PC-3 (cell line): Measurements from ENCODE around the gene SERPINA5. TPM values are rescaled to one million over a fixed set of nuclear protein-coding genes. Genes with fewer than 3 reads are reported as not detected.

ENCODE experiments used
- ATAC-seq: fragments of 200-7000 bp; cut with Tn5 transposase; 2 replicates; pipeline ENCODE4 v1.9.1; 2020; ENCODE audit warnings: mild to moderate bottlenecking, moderate library complexity
- BruUV-seq: library from RNA; stranded (reverse); fragments of 400-500 nt; replicated peaks from 2 replicates; lab custom pipeline; 2021; lab: Mats Ljungman, UMichigan
- CTCF ChIA-PET: fragments of 300-600 bp; sonication (Branson Sonifier 250); formaldehyde crosslinking; loops from one replicate; lab custom pipeline; 2022; ENCODE audit warnings: antibody characterized with exemption; lab: Charles Lee
- POLR2A ChIA-PET: fragments of 300-600 bp; sonication (Branson Sonifier 250); formaldehyde crosslinking; loops from one replicate; lab custom pipeline; 2022; ENCODE audit warnings: antibody characterized with exemption; ENCODE audit not compliant: unreplicated experiment; lab: Charles Lee
- DNase-seq: peaks from one replicate; pipeline ENCODE4 v3.0.0-alpha.2; 2015
- H2AFZ ChIP-seq: fragments of 300-600 bp; sonication (generic); 2 replicates; pipeline ENCODE4 v1.6.0; 2016; ENCODE audit warnings: antibody characterized with exemption, low read length
- H3F3A ChIP-seq: fragments of 300-600 bp; sonication (generic); one replicate; pipeline ENCODE4 v1.6.0; 2017; ENCODE audit warnings: antibody characterized with exemption, low read length, control low read depth, mild to moderate bottlenecking; ENCODE audit not compliant: unreplicated experiment
- H3K27ac ChIP-seq: fragments of 300-600 bp; sonication (generic); 2 replicates; pipeline ENCODE4 v1.5.1; 2016; ENCODE audit warnings: mild to moderate bottlenecking, low read length
- H3K27me3 ChIP-seq: fragments of 300-600 bp; sonication (generic); 2 replicates; pipeline ENCODE4 v1.6.1; 2016; ENCODE audit warnings: low read length, mixed read lengths
- H3K36me3 ChIP-seq: fragments of 300-600 bp; sonication (generic); 2 replicates; pipeline ENCODE4 v1.6.1; 2016; ENCODE audit warnings: low read depth, mixed run types, low read length, mixed read lengths
- H3K4me1 ChIP-seq: fragments of 300-600 bp; sonication (generic); 2 replicates; pipeline ENCODE4 v1.5.1; 2016; ENCODE audit warnings: low read length; ENCODE audit not compliant: insufficient read depth
- H3K4me2 ChIP-seq: fragments of 300-600 bp; sonication (generic); 2 replicates; pipeline ENCODE4 v1.6.0; 2016; ENCODE audit warnings: low read length
- H3K4me3 ChIP-seq: fragments of 300-600 bp; sonication (generic); 2 replicates; pipeline ENCODE4 v1.5.1; 2016; ENCODE audit warnings: mild to moderate bottlenecking, low read length, mixed read lengths
- H3K79me2 ChIP-seq: fragments of 300-600 bp; sonication (generic); 2 replicates; pipeline ENCODE4 v1.6.1; 2017; ENCODE audit warnings: low read length, mixed read lengths
- H3K9ac ChIP-seq: fragments of 300-600 bp; sonication (generic); 2 replicates; pipeline ENCODE4 v1.6.0; 2016; ENCODE audit warnings: mild to moderate bottlenecking, low read length
- H3K9me2 ChIP-seq: fragments of 300-600 bp; sonication (generic); replicated peaks from 2 replicates; pipeline ENCODE4 v1.6.1; 2016; ENCODE audit warnings: mixed run types, low read length, mixed read lengths
- H3K9me3 ChIP-seq: fragments of 300-600 bp; sonication (generic); 2 replicates; pipeline ENCODE4 v1.6.1; 2016; ENCODE audit warnings: low read length, mixed read lengths
- H4K20me1 ChIP-seq: fragments of 300-600 bp; sonication (generic); 2 replicates; pipeline ENCODE4 v1.6.1; 2016; ENCODE audit warnings: low read length, mixed read lengths
- EZH2 ChIP-seq: fragments of 300-600 bp; sonication (generic); IDR thresholded peaks from one replicate; pipeline ENCODE4 v1.6.1; 2017; ENCODE audit warnings: antibody characterized with exemption, mild to moderate bottlenecking, low read length; ENCODE audit not compliant: unreplicated experiment
- EZH2phosphoT487 ChIP-seq: fragments of 300-600 bp; sonication (generic); IDR thresholded peaks from 2 replicates; pipeline ENCODE4 v1.6.1; 2018; ENCODE audit warnings: mild to moderate bottlenecking, antibody characterized with exemption, low read length, borderline replicate concordance
- intact Hi-C: fragments of 100-400 bp; cut with micrococcal nuclease; formaldehyde crosslinking; loops from 2 replicates; pipeline ENCODE4 v1.9.0; 2023
- total RNA-seq: library from RNA; depleted of rRNA; stranded (reverse); fragments of >200 nt; gene quantifications from 2 replicates; pipeline ENCODE4 v1.2.3, GENCODE V29; 2014
- TF ChIP-seq, protein P1 (sequence below): fragments of 300-600 bp; sonication (generic); conservative IDR thresholded peaks from 2 replicates; pipeline ENCODE4 v1.5.1; 2017; ENCODE audit warnings: antibody characterized with exemption, low read depth, mild to moderate bottlenecking, low read length

SERPINA5 gene
- total RNA-seq, 1 experiment from 2014 or later = not detected

GRCh38 chr14:94628578-94628977 is 47.4 kb downstream of the SERPINA5 start:
- H3K36me3 ChIP-seq = no peaks in the 10 kb centered on the region
- no peak overlapping the region for H3K4me2 ChIP-seq
- ATAC-seq (no peak), DNase-seq (no peak)
- no peaks in the 10 kb centered on the region for H3K9me3 ChIP-seq
- TF ChIP-seq EZH2 (no peak), EZH2phosphoT487 (no peak)
- TF ChIP-seq, protein P1, sequence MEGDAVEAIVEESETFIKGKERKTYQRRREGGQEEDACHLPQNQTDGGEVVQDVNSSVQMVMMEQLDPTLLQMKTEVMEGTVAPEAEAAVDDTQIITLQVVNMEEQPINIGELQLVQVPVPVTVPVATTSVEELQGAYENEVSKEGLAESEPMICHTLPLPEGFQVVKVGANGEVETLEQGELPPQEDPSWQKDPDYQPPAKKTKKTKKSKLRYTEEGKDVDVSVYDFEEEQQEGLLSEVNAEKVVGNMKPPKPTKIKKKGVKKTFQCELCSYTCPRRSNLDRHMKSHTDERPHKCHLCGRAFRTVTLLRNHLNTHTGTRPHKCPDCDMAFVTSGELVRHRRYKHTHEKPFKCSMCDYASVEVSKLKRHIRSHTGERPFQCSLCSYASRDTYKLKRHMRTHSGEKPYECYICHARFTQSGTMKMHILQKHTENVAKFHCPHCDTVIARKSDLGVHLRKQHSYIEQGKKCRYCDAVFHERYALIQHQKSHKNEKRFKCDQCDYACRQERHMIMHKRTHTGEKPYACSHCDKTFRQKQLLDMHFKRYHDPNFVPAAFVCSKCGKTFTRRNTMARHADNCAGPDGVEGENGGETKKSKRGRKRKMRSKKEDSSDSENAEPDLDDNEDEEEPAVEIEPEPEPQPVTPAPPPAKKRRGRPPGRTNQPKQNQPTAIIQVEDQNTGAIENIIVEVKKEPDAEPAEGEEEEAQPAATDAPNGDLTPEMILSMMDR = no peak
- no peaks in the 10 kb centered on the region for H3K79me2 ChIP-seq
- no peak overlapping the region for H3K9ac ChIP-seq
- ChIA-PET CTCF (no interaction called here), POLR2A (no interaction called here)
- H3K4me3 ChIP-seq = no peak overlapping the region
- H3K27ac ChIP-seq = no peak overlapping the region
- BruUV-seq = no TSS peak
- no peak overlapping the region for H2AFZ ChIP-seq
- H3F3A ChIP-seq = no peaks in the 10 kb centered on the region
- no peaks in the 10 kb centered on the region for H4K20me1 ChIP-seq
- H3K9me2 ChIP-seq = no peaks in the 10 kb centered on the region
- peaks cover 20% of the 10 kb centered on the region for H3K27me3 ChIP-seq
- no peaks in the 10 kb centered on the region for H3K4me1 ChIP-seq
- intact Hi-C loops = no loop called here

DNA sequence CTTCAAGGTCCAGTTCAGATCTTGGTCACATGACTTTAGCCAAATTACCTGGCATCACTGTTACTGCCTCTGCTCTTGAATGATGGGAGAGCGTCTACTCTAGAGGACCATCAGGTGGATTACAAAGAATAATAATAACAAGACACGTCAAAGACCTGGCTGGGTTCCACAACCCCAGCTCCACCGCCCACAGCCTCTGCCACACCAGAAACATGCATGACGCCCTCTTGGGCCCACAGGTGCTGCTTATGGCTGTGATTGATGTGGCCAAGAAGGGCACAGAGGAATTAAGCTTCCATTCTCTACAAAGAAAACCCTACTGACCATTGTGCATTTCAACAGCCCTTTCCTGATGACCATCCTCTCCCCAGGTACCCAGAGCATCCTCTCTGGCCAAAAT is 49.2 kb downstream of the SERPINA5 start:
- no peak overlapping the region for H3K4me2 ChIP-seq
- TF ChIP-seq, protein P1 = no peak
- H3K9ac ChIP-seq = no peak overlapping the region
- no peaks in the 10 kb centered on the region for H4K20me1 ChIP-seq
- no peak for ATAC-seq
- H3K36me3 ChIP-seq = no peaks in the 10 kb centered on the region
- H3K27me3 ChIP-seq = peaks cover 2% of the 10 kb centered on the region; the same call in 1 of the 2 replicates
- H3K9me3 ChIP-seq = no peaks in the 10 kb centered on the region
- H3F3A ChIP-seq = no peaks in the 10 kb centered on the region
- no peaks in the 10 kb centered on the region for H3K4me1 ChIP-seq
- no TSS peak for BruUV-seq
- DNase-seq = no peak
- H3K27ac ChIP-seq = no peak overlapping the region
- ChIA-PET POLR2A (no interaction called here), CTCF (no interaction called here)
- no peak overlapping the region for H2AFZ ChIP-seq
- no peaks in the 10 kb centered on the region for H3K79me2 ChIP-seq
- no peak overlapping the region for H3K4me3 ChIP-seq
- intact Hi-C loops = no loop called here
- H3K9me2 ChIP-seq = no peaks in the 10 kb centered on the region

DNA sequence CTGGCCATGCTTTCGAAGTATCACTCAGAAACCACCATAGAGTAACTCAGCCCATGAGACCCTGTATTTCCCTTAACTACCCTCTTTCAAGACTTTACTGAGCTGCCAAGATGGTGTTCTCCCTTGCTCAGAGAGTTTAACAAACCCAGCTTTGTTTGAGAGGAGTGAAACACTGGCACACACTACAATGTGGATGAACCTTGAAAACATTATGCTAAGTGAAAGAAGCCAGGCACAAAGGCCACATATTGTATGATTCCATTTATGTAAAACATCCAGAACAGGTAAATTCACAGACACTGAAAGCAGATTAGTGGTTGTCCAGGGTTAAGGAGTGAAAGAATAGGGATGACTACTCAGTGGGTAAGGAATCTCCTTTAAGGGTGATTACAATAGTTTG is 49.8 kb downstream of the SERPINA5 start:
- POLR2A ChIA-PET = no interaction called here
- no peak overlapping the region for H2AFZ ChIP-seq
- no TSS peak for BruUV-seq
- no peaks in the 10 kb centered on the region for H3F3A ChIP-seq
- ATAC-seq (no peak), DNase-seq (no peak)
- CTCF ChIA-PET = no interaction called here
- no peak overlapping the region for H3K27ac ChIP-seq
- no peak overlapping the region for H3K9ac ChIP-seq
- no peaks in the 10 kb centered on the region for H3K9me2 ChIP-seq
- no peak overlapping the region for H3K4me3 ChIP-seq
- no peaks in the 10 kb centered on the region for H3K36me3 ChIP-seq
- intact Hi-C loops = no loop called here
- H3K27me3 ChIP-seq = 0 out of 2 replicates have a peak, but pooled peaks cover 2% of the 10 kb centered on the region
- no peaks in the 10 kb centered on the region for H4K20me1 ChIP-seq
- H3K79me2 ChIP-seq = no peaks in the 10 kb centered on the region
- no peaks in the 10 kb centered on the region for H3K4me1 ChIP-seq
- TF ChIP-seq EZH2phosphoT487 (no peak), EZH2 (no peak)
- TF ChIP-seq, protein P1 = no peak
- no peak overlapping the region for H3K4me2 ChIP-seq
- no peaks in the 10 kb centered on the region for H3K9me3 ChIP-seq
